ENCODE data around the gene CCDC12. TPM values are rescaled to one million over a fixed set of nuclear protein-coding genes. Genes with fewer than 3 reads are reported as not detected.

The CCDC12 gene
- total and polyA plus RNA-seq, 9 of the 15 experiments (the other 6 are each of a cell fraction or from before 2014, with no cell fraction given): 8.9 to 201 (median 86.9) TPM

DNA sequence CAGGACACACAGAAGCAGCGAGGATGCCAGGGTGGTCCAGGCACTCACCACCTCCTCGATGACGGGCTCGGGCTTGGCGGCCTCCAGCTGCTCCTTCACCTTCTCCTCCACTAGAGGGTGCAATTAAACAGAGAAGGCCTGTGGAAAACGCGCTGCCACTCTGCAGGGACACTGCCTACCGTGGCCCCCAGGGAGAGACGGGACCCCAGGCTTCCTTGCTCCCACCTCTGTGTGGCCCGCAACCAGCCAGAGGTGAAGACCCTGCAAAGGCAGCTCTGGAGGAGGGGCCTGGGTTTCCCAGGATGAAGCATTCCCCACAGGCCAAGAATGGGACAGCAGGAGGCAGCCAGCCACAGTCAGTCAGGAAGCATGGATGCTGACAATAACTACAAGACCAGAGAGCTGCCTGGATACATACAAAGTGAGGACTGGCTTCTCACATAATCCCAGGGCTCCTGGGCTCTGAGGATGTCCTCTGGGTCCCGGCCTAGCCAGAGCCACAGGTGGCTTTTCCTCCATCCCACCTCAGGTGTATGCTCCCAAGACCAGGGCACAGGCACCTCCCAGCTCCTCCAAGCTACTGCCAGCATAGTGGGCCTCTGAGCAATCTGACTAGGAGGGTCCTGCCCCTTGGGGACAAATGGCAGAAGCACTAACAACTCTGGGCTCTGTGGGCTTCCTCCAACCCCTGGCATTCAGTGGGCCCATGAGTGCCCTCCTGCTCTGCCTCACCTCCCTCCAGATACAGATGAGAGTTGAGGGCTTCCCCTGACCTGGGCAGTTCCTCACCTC lies 52.8 kb downstream of the CCDC12 start (continued):
- TF ChIP-seq, protein P1, sequence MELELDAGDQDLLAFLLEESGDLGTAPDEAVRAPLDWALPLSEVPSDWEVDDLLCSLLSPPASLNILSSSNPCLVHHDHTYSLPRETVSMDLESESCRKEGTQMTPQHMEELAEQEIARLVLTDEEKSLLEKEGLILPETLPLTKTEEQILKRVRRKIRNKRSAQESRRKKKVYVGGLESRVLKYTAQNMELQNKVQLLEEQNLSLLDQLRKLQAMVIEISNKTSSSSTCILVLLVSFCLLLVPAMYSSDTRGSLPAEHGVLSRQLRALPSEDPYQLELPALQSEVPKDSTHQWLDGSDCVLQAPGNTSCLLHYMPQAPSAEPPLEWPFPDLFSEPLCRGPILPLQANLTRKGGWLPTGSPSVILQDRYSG (tag; conservative IDR thresholded peaks at IDR 0.05; ENCODE audit: low read depth): no peak
- TF ChIP-seq RBM25 (IDR thresholded peaks at IDR 0.05; ENCODE audit: low read depth, low read length, severe bottlenecking): no peak
- peak; percentile 32; the same call in 1 of the 2 replicates for TF ChIP-seq POLR2G (IDR thresholded peaks at IDR 0.05; ENCODE audit: low read depth, low read length)
- no peak for TF ChIP-seq BCL6 (CRISPR knock-in tag; IDR thresholded peaks at IDR 0.05)
- TF ChIP-seq SOX6 (IDR thresholded peaks at IDR 0.05): no peak; the same call in 1 of the 2 replicates
- no peak for TF ChIP-seq ZNF174 (CRISPR knock-in tag; IDR thresholded peaks at IDR 0.05)
- TF ChIP-seq, protein P2, sequence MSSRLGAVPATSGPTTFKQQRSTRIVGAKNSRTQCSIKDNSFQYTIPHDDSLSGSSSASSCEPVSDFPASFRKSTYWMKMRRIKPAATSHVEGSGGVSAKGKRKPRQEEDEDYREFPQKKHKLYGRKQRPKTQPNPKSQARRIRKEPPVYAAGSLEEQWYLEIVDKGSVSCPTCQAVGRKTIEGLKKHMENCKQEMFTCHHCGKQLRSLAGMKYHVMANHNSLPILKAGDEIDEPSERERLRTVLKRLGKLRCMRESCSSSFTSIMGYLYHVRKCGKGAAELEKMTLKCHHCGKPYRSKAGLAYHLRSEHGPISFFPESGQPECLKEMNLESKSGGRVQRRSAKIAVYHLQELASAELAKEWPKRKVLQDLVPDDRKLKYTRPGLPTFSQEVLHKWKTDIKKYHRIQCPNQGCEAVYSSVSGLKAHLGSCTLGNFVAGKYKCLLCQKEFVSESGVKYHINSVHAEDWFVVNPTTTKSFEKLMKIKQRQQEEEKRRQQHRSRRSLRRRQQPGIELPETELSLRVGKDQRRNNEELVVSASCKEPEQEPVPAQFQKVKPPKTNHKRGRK (tag; IDR thresholded peaks at IDR 0.05): no peak
- TF ChIP-seq HLTF (IDR thresholded peaks at IDR 0.05): no peak
- no peak for TF ChIP-seq TEAD1 (CRISPR knock-in tag; IDR thresholded peaks at IDR 0.05)
- TF ChIP-seq, protein P3, sequence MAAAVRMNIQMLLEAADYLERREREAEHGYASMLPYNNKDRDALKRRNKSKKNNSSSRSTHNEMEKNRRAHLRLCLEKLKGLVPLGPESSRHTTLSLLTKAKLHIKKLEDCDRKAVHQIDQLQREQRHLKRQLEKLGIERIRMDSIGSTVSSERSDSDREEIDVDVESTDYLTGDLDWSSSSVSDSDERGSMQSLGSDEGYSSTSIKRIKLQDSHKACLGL (CRISPR knock-in tag; IDR thresholded peaks at IDR 0.05; ENCODE audit: borderline replicate concordance, poor library complexity, severe bottlenecking): no peak
- TF ChIP-seq PTBP1 (IDR thresholded peaks at IDR 0.05; ENCODE audit: low read depth, low read length): no peak
- no peak for TF ChIP-seq ZNF232 (CRISPR knock-in tag; IDR thresholded peaks at IDR 0.05)
- no peak for TF ChIP-seq CCAR2 (IDR thresholded peaks at IDR 0.05; ENCODE audit: low read depth, low read length)
- TF ChIP-seq CREBBP (IDR thresholded peaks at IDR 0.05; ENCODE audit: low read depth, low read length): no peak
